MM.1S (cell line): ENCODE measurements around the gene NPPA.

Experiments
- DNase-seq: peaks from one replicate; pipeline ENCODE4 v3.0.0-alpha.2; 2015
- H2AFZ ChIP-seq: fragments of 300-600 bp; sonication (generic); 2 replicates; pipeline ENCODE4 v1.6.0; 2016; ENCODE audit warnings: antibody characterized with exemption, low read length
- H3F3A ChIP-seq: fragments of 300-600 bp; sonication (generic); 2 replicates; pipeline ENCODE4 v1.6.1; 2016; ENCODE audit warnings: mild to moderate bottlenecking, antibody characterized with exemption, low read length, moderate library complexity, mixed read lengths; ENCODE audit not compliant: insufficient read depth
- H3K27ac ChIP-seq: fragments of 300-600 bp; sonication (generic); 2 replicates; pipeline ENCODE4 v1.5.1; 2016; ENCODE audit warnings: mild to moderate bottlenecking, low read length
- H3K27me3 ChIP-seq: fragments of 300-600 bp; sonication (generic); replicated peaks from 2 replicates; pipeline ENCODE4 v1.6.0; 2016; ENCODE audit warnings: low read length; ENCODE audit not compliant: insufficient read depth
- H3K36me3 ChIP-seq: fragments of 300-600 bp; sonication (generic); replicated peaks from 2 replicates; pipeline ENCODE4 v1.6.1; 2016; ENCODE audit warnings: mild to moderate bottlenecking, low read length, mixed read lengths; ENCODE audit not compliant: insufficient read depth
- H3K4me1 ChIP-seq: fragments of 300-600 bp; sonication (generic); 2 replicates; pipeline ENCODE4 v1.6.1; 2016; ENCODE audit warnings: low read length, mixed read lengths
- H3K4me2 ChIP-seq: fragments of 300-600 bp; sonication (generic); 2 replicates; pipeline ENCODE4 v1.6.0; 2016; ENCODE audit warnings: low read depth, low read length
- H3K4me3 ChIP-seq: fragments of 300-600 bp; sonication (generic); 2 replicates; pipeline ENCODE4 v1.5.1; 2016; ENCODE audit warnings: low read length, mixed read lengths
- H3K79me2 ChIP-seq: fragments of 300-600 bp; sonication (generic); 2 replicates; pipeline ENCODE4 v1.6.1; 2016; ENCODE audit warnings: mixed run types, low read length, mixed read lengths
- H3K9ac ChIP-seq: fragments of 300-600 bp; sonication (generic); 2 replicates; pipeline ENCODE4 v1.6.1; 2016; ENCODE audit warnings: low read length, mixed read lengths
- H3K9me2 ChIP-seq: fragments of 300-600 bp; sonication (generic); replicated peaks from 2 replicates; pipeline ENCODE4 v1.6.1; 2016; ENCODE audit warnings: mild to moderate bottlenecking, low read length, mixed read lengths; ENCODE audit not compliant: insufficient read depth
- H3K9me3 ChIP-seq: fragments of 300-600 bp; sonication (generic); replicated peaks from 2 replicates; pipeline ENCODE4 v1.6.1; 2016; ENCODE audit warnings: mild to moderate bottlenecking, low read length, mixed read lengths; ENCODE audit not compliant: insufficient read depth
- H4K20me1 ChIP-seq: fragments of 300-600 bp; sonication (generic); 2 replicates; pipeline ENCODE4 v1.6.1; 2016; ENCODE audit warnings: mild to moderate bottlenecking, low read length, moderate library complexity, mixed read lengths; ENCODE audit not compliant: insufficient read depth
- EZH2 ChIP-seq: fragments of 300-600 bp; sonication (generic); optimal IDR thresholded peaks from 2 replicates; pipeline ENCODE3; 2017; ENCODE audit warnings: low read depth, mild to moderate bottlenecking, antibody characterized with exemption, low read length, mixed read lengths
- EZH2phosphoT487 ChIP-seq: fragments of 300-600 bp; sonication (generic); IDR thresholded peaks from 2 replicates; pipeline ENCODE4 v1.6.1; 2018; ENCODE audit warnings: antibody characterized with exemption, low read length
- TF ChIP-seq, protein P1 (sequence below): fragments of 300-600 bp; sonication (generic); IDR thresholded peaks from 2 replicates; pipeline ENCODE4 v1.5.1; 2016; ENCODE audit warnings: antibody characterized with exemption, low read length, mixed read lengths

NPPA gene

GRCh38 chr1:11835441-11836225 lies 11.9 kb downstream of the NPPA start:
- Histone ChIP-seq H3K36me3 (no peaks in the 10 kb centered on the region; the same call in 1 of the 2 replicates), H3K4me3 (no peak overlapping the region), H3K4me2 (no peak overlapping the region), H3K4me1 (no peaks in the 10 kb centered on the region), H3K9me2 (no peaks in the 10 kb centered on the region), H2AFZ (no peak overlapping the region), H3F3A (no peaks in the 10 kb centered on the region), H3K27ac (no peak overlapping the region), H3K9me3 (no peaks in the 10 kb centered on the region), H4K20me1 (no peaks in the 10 kb centered on the region), H3K79me2 (no peaks in the 10 kb centered on the region), H3K9ac (no peak overlapping the region), H3K27me3 (no peaks in the 10 kb centered on the region)
- TF ChIP-seq EZH2phosphoT487, result no peak
- no peak for TF ChIP-seq EZH2
- TF ChIP-seq, protein P1, sequence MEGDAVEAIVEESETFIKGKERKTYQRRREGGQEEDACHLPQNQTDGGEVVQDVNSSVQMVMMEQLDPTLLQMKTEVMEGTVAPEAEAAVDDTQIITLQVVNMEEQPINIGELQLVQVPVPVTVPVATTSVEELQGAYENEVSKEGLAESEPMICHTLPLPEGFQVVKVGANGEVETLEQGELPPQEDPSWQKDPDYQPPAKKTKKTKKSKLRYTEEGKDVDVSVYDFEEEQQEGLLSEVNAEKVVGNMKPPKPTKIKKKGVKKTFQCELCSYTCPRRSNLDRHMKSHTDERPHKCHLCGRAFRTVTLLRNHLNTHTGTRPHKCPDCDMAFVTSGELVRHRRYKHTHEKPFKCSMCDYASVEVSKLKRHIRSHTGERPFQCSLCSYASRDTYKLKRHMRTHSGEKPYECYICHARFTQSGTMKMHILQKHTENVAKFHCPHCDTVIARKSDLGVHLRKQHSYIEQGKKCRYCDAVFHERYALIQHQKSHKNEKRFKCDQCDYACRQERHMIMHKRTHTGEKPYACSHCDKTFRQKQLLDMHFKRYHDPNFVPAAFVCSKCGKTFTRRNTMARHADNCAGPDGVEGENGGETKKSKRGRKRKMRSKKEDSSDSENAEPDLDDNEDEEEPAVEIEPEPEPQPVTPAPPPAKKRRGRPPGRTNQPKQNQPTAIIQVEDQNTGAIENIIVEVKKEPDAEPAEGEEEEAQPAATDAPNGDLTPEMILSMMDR, result no peak
- no peak for DNase-seq

GRCh38 chr1:11833900-11834299 lies 13.7 kb downstream of the NPPA start:
- TF ChIP-seq EZH2, result no peak
- TF ChIP-seq, protein P1, result no peak
- no peak for TF ChIP-seq EZH2phosphoT487
- Histone ChIP-seq H3K27me3 (no peaks in the 10 kb centered on the region), H3F3A (no peaks in the 10 kb centered on the region), H3K4me1 (no peaks in the 10 kb centered on the region), H3K9me2 (no peaks in the 10 kb centered on the region), H3K4me3 (no peak overlapping the region), H3K27ac (no peak overlapping the region), H3K4me2 (no peak overlapping the region), H2AFZ (no peak overlapping the region), H3K36me3 (no peaks in the 10 kb centered on the region), H4K20me1 (no peaks in the 10 kb centered on the region), H3K79me2 (no peaks in the 10 kb centered on the region), H3K9ac (no peak overlapping the region), H3K9me3 (no peaks in the 10 kb centered on the region)
- DNase-seq, result no peak

DNA sequence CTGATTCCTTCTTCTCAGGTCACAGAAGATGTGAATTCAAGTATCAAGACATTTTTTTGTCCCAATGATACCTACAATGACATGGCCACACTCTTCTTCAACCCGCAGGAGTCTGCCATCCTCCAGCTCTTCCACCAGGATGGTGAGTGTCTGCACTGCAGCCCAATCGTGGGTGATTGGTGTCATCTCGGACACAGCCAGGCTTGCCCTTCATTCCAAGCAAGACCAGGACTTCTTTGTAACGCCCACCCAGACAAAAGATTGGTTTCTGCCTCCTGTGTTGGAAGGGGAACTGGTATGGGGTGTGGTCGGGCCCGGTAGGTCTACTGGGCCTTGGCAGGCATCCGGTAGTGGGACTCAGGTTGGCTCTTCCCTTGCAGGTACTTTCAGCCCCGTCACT lies 14.1 kb downstream of the NPPA start:
- Histone ChIP-seq H3K79me2 (no peaks in the 10 kb centered on the region), H4K20me1 (no peaks in the 10 kb centered on the region), H3K36me3 (no peaks in the 10 kb centered on the region), H3K9me3 (no peaks in the 10 kb centered on the region), H3K9ac (no peak overlapping the region), H3K27me3 (no peaks in the 10 kb centered on the region), H3F3A (no peaks in the 10 kb centered on the region), H3K9me2 (no peaks in the 10 kb centered on the region), H3K4me2 (no peak overlapping the region), H3K4me1 (no peaks in the 10 kb centered on the region), H2AFZ (no peak overlapping the region), H3K4me3 (no peak overlapping the region), H3K27ac (no peak overlapping the region)
- DNase-seq, result no peak
- TF ChIP-seq EZH2phosphoT487 (no peak), EZH2 (no peak)
- TF ChIP-seq, protein P1, result no peak
